Measurements from ENCODE around the gene DUOX2.

DUOX2 gene

GRCh38 chr15:45118131-45118588, 4.2 kb upstream of the DUOX2 start:
- H3K4me3 ChIP-seq (ENCODE audit: low read length, poor library complexity, severe bottlenecking): peak overlapping the region; percentile 25

DNA sequence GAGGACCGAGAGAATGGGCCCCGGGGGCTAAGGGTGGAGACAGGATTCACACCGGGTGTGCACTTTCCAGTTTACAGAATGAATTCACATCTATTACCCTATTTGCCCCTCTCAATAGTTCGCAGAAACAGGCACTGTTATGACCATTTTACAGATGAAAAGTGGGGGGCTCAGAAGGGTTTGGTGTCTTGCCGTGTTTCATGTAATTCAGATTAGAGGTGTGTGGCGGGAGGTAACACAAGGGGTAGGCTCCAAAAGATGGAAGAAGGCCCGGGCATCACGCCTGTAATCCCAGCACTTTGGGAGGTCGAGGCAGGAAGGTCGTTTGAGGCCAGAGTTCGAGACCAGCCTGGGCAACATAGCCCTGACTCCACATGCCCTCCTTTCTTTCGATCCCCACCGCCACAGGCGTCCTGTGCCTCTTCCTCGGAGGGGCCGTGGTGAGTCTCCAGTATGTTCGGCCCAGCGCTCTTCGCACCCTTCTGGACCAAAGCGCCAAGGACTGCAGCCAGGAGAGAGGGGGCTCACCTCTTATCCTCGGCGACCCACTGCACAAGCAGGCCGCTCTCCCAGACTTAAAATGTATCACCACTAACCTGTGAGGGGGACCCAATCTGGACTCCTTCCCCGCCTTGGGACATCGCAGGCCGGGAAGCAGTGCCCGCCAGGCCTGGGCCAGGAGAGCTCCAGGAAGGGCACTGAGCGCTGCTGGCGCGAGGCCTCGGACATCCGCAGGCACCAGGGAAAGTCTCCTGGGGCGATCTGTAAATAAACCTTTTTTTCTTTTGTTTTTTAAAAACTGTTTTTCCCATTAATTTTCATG, 3.5 kb upstream of the DUOX2 start:
- Histone ChIP-seq H3K79me2 (ENCODE audit: insufficient read depth, low read length) (no peaks in the 10 kb centered on the region), H4K20me1 (ENCODE audit: insufficient read depth, low read length, poor library complexity, severe bottlenecking) (no peaks in the 10 kb centered on the region), H3K4me2 (ENCODE audit: low read depth, low read length, poor library complexity, severe bottlenecking) (peak overlapping the region; percentile 37), H3K36me3 (ENCODE audit: insufficient read depth, low read length) (no peaks in the 10 kb centered on the region), H3F3A (ENCODE audit: low read depth) (no peaks in the 10 kb centered on the region), H3K4me3 (ENCODE audit: low read length, poor library complexity, severe bottlenecking) (peak overlapping the region; percentile 25), H3K9me2 (replicated peaks; ENCODE audit: low read depth, low read length) (no peaks in the 10 kb centered on the region), H2AFZ (ENCODE audit: low read length) (peak overlapping the region; percentile 78), H3K9me3 (ENCODE audit: insufficient read depth, low read depth, low read length) (no peaks in the 10 kb centered on the region), H3K27me3 (ENCODE audit: insufficient read depth, low read length, poor library complexity, severe bottlenecking) (no peaks in the 10 kb centered on the region), H3K4me1 (ENCODE audit: insufficient read depth, low read length, poor library complexity, severe bottlenecking) (no peaks in the 10 kb centered on the region), H3K9ac (ENCODE audit: low read depth, low read length, poor library complexity, severe bottlenecking) (no peak overlapping the region)
- TF ChIP-seq CTCF (conservative IDR thresholded peaks at IDR 0.05; ENCODE audit: low read length) (no peak), EZH2phosphoT487 (IDR thresholded peaks at IDR 0.05; ENCODE audit: borderline replicate concordance) (no peak)

More at GRCh38 chr15:45118131-45118588, 4.2 kb upstream of the DUOX2 start:
- Histone ChIP-seq H3K4me2 (ENCODE audit: low read depth, low read length, poor library complexity, severe bottlenecking) (peak overlapping the region; percentile 37), H2AFZ (ENCODE audit: low read length) (peak overlapping the region; percentile 78), H3K9ac (ENCODE audit: low read depth, low read length, poor library complexity, severe bottlenecking) (no peak overlapping the region), H3K4me1 (ENCODE audit: insufficient read depth, low read length, poor library complexity, severe bottlenecking) (no peaks in the 10 kb centered on the region), H3K9me3 (ENCODE audit: insufficient read depth, low read depth, low read length) (no peaks in the 10 kb centered on the region), H4K20me1 (ENCODE audit: insufficient read depth, low read length, poor library complexity, severe bottlenecking) (no peaks in the 10 kb centered on the region), H3K79me2 (ENCODE audit: insufficient read depth, low read length) (no peaks in the 10 kb centered on the region), H3K27me3 (ENCODE audit: insufficient read depth, low read length, poor library complexity, severe bottlenecking) (no peaks in the 10 kb centered on the region), H3F3A (ENCODE audit: low read depth) (no peaks in the 10 kb centered on the region), H3K9me2 (replicated peaks; ENCODE audit: low read depth, low read length) (no peaks in the 10 kb centered on the region), H3K36me3 (ENCODE audit: insufficient read depth, low read length) (no peaks in the 10 kb centered on the region)
- TF ChIP-seq EZH2phosphoT487 (IDR thresholded peaks at IDR 0.05; ENCODE audit: borderline replicate concordance): no peak
- peak; percentile 100 for TF ChIP-seq CTCF (conservative IDR thresholded peaks at IDR 0.05; ENCODE audit: low read length)

- Histone ChIP-seq H4K20me1 (ENCODE audit: insufficient read depth, low read length, poor library complexity, severe bottlenecking) (no peaks in the 10 kb centered on the region), H3K4me2 (ENCODE audit: low read depth, low read length, poor library complexity, severe bottlenecking) (no peak overlapping the region)
Measured at GRCh38 chr15:45116482-45117307, 2.7 kb upstream of the DUOX2 start.

More at GRCh38 chr15:45116482-45117307, 2.7 kb upstream of the DUOX2 start:
- Histone ChIP-seq H3K9me3 (ENCODE audit: insufficient read depth, low read depth, low read length) (no peaks in the 10 kb centered on the region), H3F3A (ENCODE audit: low read depth) (no peaks in the 10 kb centered on the region), H3K4me3 (ENCODE audit: low read length, poor library complexity, severe bottlenecking) (no peak overlapping the region), H3K9me2 (replicated peaks; ENCODE audit: low read depth, low read length) (no peaks in the 10 kb centered on the region), H3K27me3 (ENCODE audit: insufficient read depth, low read length, poor library complexity, severe bottlenecking) (no peaks in the 10 kb centered on the region), H3K4me1 (ENCODE audit: insufficient read depth, low read length, poor library complexity, severe bottlenecking) (no peaks in the 10 kb centered on the region), H3K9ac (ENCODE audit: low read depth, low read length, poor library complexity, severe bottlenecking) (no peak overlapping the region), H2AFZ (ENCODE audit: low read length) (no peak overlapping the region), H3K36me3 (ENCODE audit: insufficient read depth, low read length) (no peaks in the 10 kb centered on the region), H3K79me2 (ENCODE audit: insufficient read depth, low read length) (no peaks in the 10 kb centered on the region)
- TF ChIP-seq CTCF (conservative IDR thresholded peaks at IDR 0.05; ENCODE audit: low read length) (no peak), EZH2phosphoT487 (IDR thresholded peaks at IDR 0.05; ENCODE audit: borderline replicate concordance) (no peak)

Measured in Loucy (cell line).